Neural cell (in vitro differentiated cells): Measurements from ENCODE around the gene JOSD2.

Experiments
- CTCF ChIP-seq: fragments of 450-650 bp; IDR thresholded peaks from 2 replicates; pipeline ENCODE4 v1.5.1; 2014; ENCODE audit warnings: antibody characterized with exemption, mild to moderate bottlenecking, moderate library complexity; ENCODE audit not compliant: poor library complexity, severe bottlenecking
- RAD21 ChIP-seq: fragments of 450-650 bp; conservative IDR thresholded peaks from 2 replicates; pipeline ENCODE4 v1.6.1; 2014; ENCODE audit warnings: antibody characterized with exemption, mild to moderate bottlenecking, moderate library complexity
- REST ChIP-seq: IDR thresholded peaks from 2 replicates; pipeline ENCODE4 v1.6.1; 2012; ENCODE audit warnings: borderline replicate concordance

- TF ChIP-seq CTCF (no peak), RAD21 (no peak), REST (no peak)
Measured at GRCh38 chr19:50496189-50497021, 14.6 kb downstream of the JOSD2 start.
